Measurements from ENCODE around the gene POU2F2. TPM values are rescaled to one million over a fixed set of nuclear protein-coding genes. Genes with fewer than 3 reads are reported as not detected.

Gene POU2F2
- total RNA-seq, 1 donor from 2014 or later: 1.6 TPM

DNA sequence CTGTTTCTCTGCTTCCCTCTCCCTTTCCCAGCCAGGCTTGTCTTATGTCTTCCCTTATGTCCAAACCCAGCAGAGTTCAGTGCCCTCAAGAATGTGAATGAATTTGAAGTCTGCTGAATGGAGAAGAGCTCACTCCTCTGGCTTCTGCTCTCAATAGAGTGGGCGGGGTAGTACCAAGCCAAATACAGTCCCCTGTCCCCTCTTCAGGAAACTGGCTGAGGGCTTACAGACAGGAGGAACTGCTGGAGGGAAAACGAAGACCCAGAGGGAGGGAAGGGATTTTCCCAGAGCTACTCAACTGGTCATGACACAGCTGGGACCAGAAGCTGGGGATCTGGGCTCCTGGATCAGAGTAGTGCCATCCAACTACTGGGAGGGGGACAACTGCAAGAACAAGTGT, 32.9 kb upstream of the POU2F2 start:
- Mint-ChIP-seq H3K4me3 (ENCODE audit: low read depth) (no peak overlapping the region), H3K27ac (no peak overlapping the region), H3K9me3 (ENCODE audit: low read depth) (no peaks in the 10 kb centered on the region), H3K4me1 (ENCODE audit: low read depth) (no peaks in the 10 kb centered on the region), H3K36me3 (ENCODE audit: insufficient read depth) (no peaks in the 10 kb centered on the region), H3K27me3 (peaks cover 73% of the 10 kb centered on the region)
- DNase-seq (ENCODE audit: low spot score, unreplicated experiment): no peak
- TF ChIP-seq, protein P1, sequence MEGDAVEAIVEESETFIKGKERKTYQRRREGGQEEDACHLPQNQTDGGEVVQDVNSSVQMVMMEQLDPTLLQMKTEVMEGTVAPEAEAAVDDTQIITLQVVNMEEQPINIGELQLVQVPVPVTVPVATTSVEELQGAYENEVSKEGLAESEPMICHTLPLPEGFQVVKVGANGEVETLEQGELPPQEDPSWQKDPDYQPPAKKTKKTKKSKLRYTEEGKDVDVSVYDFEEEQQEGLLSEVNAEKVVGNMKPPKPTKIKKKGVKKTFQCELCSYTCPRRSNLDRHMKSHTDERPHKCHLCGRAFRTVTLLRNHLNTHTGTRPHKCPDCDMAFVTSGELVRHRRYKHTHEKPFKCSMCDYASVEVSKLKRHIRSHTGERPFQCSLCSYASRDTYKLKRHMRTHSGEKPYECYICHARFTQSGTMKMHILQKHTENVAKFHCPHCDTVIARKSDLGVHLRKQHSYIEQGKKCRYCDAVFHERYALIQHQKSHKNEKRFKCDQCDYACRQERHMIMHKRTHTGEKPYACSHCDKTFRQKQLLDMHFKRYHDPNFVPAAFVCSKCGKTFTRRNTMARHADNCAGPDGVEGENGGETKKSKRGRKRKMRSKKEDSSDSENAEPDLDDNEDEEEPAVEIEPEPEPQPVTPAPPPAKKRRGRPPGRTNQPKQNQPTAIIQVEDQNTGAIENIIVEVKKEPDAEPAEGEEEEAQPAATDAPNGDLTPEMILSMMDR (IDR thresholded peaks at IDR 0.05; ENCODE audit: unreplicated experiment): no peak

DNA sequence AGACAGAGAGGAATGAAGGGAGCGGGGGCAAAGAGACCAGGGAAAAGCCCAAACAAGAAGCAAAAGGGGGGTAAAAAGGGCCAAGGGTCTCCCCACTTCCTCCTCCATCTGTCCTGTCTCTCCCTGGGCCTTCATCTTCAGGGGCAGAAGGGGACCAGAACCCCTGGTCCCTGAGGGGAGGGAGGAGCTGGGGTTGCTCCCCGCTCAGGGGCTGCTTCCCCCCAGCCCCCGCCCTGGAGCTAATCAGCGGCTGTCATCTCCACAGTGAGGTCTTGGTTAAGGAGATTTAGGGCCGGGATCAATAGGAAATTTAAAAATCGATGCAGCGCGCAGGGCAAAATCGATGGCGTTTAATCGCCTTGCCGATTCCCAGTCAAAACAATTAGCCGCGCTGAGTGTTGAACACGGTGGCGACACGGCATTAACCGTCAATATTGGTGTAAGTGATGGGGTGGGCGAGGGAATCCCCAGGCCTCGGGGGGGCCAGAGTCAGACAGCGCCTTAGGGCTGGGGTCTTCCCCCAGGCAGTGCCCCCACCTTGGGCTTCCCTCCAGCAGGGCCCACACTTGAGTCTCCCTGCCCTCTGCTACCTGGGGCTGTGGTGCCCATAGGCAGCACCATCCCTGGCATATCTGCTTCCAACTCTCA, 29.5 kb upstream of the POU2F2 start:
- Mint-ChIP-seq H3K36me3 (ENCODE audit: insufficient read depth) (no peaks in the 10 kb centered on the region), H3K4me3 (ENCODE audit: low read depth) (no peak overlapping the region), H3K27ac (no peak overlapping the region), H3K27me3 (peaks cover 78% of the 10 kb centered on the region), H3K4me1 (ENCODE audit: low read depth) (no peaks in the 10 kb centered on the region), H3K9me3 (ENCODE audit: low read depth) (no peaks in the 10 kb centered on the region)
- no peak for DNase-seq (ENCODE audit: low spot score, unreplicated experiment)
- TF ChIP-seq, protein P1 (IDR thresholded peaks at IDR 0.05; ENCODE audit: unreplicated experiment): no peak

DNA sequence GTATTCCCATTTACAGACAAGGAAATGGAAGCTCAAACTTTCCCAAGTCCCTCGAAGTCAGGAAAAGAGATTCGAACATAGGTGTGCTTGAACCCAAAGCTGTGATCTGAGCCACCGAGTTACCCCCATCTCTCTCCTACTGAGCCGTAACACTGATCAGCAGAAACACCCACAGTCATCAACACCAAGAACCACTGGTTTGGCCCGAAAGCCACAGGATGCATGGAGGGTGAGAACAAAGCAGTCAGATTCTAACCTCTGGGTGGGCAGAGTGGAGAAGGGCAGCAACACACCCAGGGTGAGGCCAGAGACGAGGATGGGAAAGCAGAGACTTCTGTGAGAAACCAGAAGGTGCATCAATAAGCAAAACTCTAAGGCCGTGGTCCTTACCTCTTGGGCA, 27.7 kb upstream of the POU2F2 start:
- DNase-seq (ENCODE audit: low spot score, unreplicated experiment): no peak
- Mint-ChIP-seq H3K4me3 (ENCODE audit: low read depth) (no peak overlapping the region), H3K9me3 (ENCODE audit: low read depth) (no peaks in the 10 kb centered on the region), H3K36me3 (ENCODE audit: insufficient read depth) (no peaks in the 10 kb centered on the region), H3K27ac (no peak overlapping the region), H3K27me3 (peaks cover 77% of the 10 kb centered on the region), H3K4me1 (ENCODE audit: low read depth) (no peaks in the 10 kb centered on the region)
- TF ChIP-seq, protein P1 (IDR thresholded peaks at IDR 0.05; ENCODE audit: unreplicated experiment): no peak

DNA sequence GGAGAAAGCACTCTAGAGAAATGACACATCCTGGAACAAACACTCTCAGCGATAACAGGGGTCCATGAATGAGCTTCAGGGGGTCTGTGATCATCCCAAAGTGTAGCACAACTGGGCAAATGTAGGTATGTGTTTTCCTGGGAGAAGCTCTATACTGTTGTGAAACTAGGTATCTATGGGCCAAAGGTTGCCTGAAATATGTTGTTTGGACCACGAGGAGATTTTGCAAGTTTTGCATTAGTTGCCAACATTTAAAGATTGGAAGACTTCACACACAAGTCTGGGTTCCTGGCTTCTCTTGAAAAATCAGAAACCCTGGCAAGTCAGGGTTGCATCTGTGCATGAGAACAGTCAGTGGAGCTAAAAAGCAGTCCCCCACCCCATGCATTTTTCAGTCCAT, 26.7 kb upstream of the POU2F2 start:
- Mint-ChIP-seq H3K36me3 (ENCODE audit: insufficient read depth) (no peaks in the 10 kb centered on the region), H3K4me1 (ENCODE audit: low read depth) (peaks cover 4% of the 10 kb centered on the region), H3K27me3 (peaks cover 84% of the 10 kb centered on the region), H3K4me3 (ENCODE audit: low read depth) (no peak overlapping the region), H3K9me3 (ENCODE audit: low read depth) (no peaks in the 10 kb centered on the region), H3K27ac (no peak overlapping the region)
- DNase-seq (ENCODE audit: low spot score, unreplicated experiment): no peak
- TF ChIP-seq, protein P1 (IDR thresholded peaks at IDR 0.05; ENCODE audit: unreplicated experiment): no peak

GRCh38 chr19:42156571-42156970, 24.3 kb upstream of the POU2F2 start:
- TF ChIP-seq, protein P1 (IDR thresholded peaks at IDR 0.05; ENCODE audit: unreplicated experiment): no peak
- no peak for DNase-seq (ENCODE audit: low spot score, unreplicated experiment)
- H3K4me1 Mint-ChIP-seq (ENCODE audit: low read depth): peaks cover 24% of the 10 kb centered on the region
- no peaks in the 10 kb centered on the region for H3K36me3 Mint-ChIP-seq (ENCODE audit: insufficient read depth)
- no peaks in the 10 kb centered on the region for H3K9me3 Mint-ChIP-seq (ENCODE audit: low read depth)
- H3K27me3 Mint-ChIP-seq: peaks cover 75% of the 10 kb centered on the region
- no peak overlapping the region for H3K4me3 Mint-ChIP-seq (ENCODE audit: low read depth)
- H3K27ac Mint-ChIP-seq: no peak overlapping the region
